Stimulated activated CD4-positive, alpha-beta T cell treated with anti-CD3 and anti-CD28 coated beads, TNF-alpha, amount 100 ng/mL, for 24 hours (primary cell): ENCODE data around the gene MTF2.
"Not testable (repeated sequence)": the region's sequence is repeated elsewhere in the genome, so short reads cannot be mapped to it uniquely, and the experiment has no call there.

Source experiments
- DNase-seq, 3 experiments: peaks; one replicate each; pipeline ENCODE4 v3.0.0-alpha.2; 2020; ENCODE audit warnings: low read depth in 3 of 3

Gene MTF2

GRCh38 chr1:93078986-93079654 lies at the start of gene MTF2:
Gene MTF2, plus strand, starts transcription at chr1:93079283. Its CDS starts 244 bp downstream, at chr1:93079527.
- DNase-seq = peak; percentile 89 to 95 (median 91)

GRCh38 chr1:93029317-93029716 lies 49.8 kb upstream of the MTF2 start:
- no peak for DNase-seq

- not testable (repeated sequence) for DNase-seq
Measured at GRCh38 chr1:93030191-93030590, 48.9 kb upstream of the MTF2 start.

GRCh38 chr1:93031711-93032110 lies 47.4 kb upstream of the MTF2 start:
- DNase-seq = no peak

GRCh38 chr1:93033029-93033428 lies 46.1 kb upstream of the MTF2 start:
- no peak for DNase-seq

- DNase-seq = no peak
Measured at GRCh38 chr1:93033785-93034184, 45.3 kb upstream of the MTF2 start.

GRCh38 chr1:93034397-93034796 lies 44.7 kb upstream of the MTF2 start:
- DNase-seq = no peak

- no peak for DNase-seq
Measured at GRCh38 chr1:93036672-93037071, 42.4 kb upstream of the MTF2 start.

GRCh38 chr1:93042187-93043056 lies 36.7 kb upstream of the MTF2 start:
- DNase-seq = no peak

GRCh38 chr1:93043057-93043557 lies 36.0 kb upstream of the MTF2 start:
- no peak for DNase-seq

GRCh38 chr1:93047618-93048017 lies 31.5 kb upstream of the MTF2 start:
- DNase-seq = no peak

GRCh38 chr1:93051961-93052360 lies 27.1 kb upstream of the MTF2 start:
- DNase-seq = no peak

GRCh38 chr1:93056214-93056613 lies 22.9 kb upstream of the MTF2 start:
- DNase-seq = no peak

- no peak for DNase-seq
Measured at GRCh38 chr1:93056649-93057048, 22.4 kb upstream of the MTF2 start.

GRCh38 chr1:93061895-93062792 lies 16.9 kb upstream of the MTF2 start:
- DNase-seq = peak in 1 of 3 experiments; percentile 16

GRCh38 chr1:93076268-93076667 lies 2.8 kb upstream of the MTF2 start:
- no peak for DNase-seq

GRCh38 chr1:93078203-93078602 lies 880 bp upstream of the MTF2 start:
- no peak for DNase-seq

GRCh38 chr1:93078638-93078985 lies 471 bp upstream of the MTF2 start:
- DNase-seq = no peak

- DNase-seq = peak in 1 of 3 experiments; percentile 26
Measured at GRCh38 chr1:93079685-93080141, 630 bp downstream of the MTF2 start.

GRCh38 chr1:93080179-93080823 lies 1.2 kb downstream of the MTF2 start:
- DNase-seq = no peak

GRCh38 chr1:93081716-93082115 lies 2.6 kb downstream of the MTF2 start:
- DNase-seq = no peak
